ENCODE data around the gene KDM7A.
"Not testable (repeated sequence)": the region's sequence is repeated elsewhere in the genome, so short reads cannot be mapped to it uniquely, and the experiment has no call there.

KDM7A gene

DNA sequence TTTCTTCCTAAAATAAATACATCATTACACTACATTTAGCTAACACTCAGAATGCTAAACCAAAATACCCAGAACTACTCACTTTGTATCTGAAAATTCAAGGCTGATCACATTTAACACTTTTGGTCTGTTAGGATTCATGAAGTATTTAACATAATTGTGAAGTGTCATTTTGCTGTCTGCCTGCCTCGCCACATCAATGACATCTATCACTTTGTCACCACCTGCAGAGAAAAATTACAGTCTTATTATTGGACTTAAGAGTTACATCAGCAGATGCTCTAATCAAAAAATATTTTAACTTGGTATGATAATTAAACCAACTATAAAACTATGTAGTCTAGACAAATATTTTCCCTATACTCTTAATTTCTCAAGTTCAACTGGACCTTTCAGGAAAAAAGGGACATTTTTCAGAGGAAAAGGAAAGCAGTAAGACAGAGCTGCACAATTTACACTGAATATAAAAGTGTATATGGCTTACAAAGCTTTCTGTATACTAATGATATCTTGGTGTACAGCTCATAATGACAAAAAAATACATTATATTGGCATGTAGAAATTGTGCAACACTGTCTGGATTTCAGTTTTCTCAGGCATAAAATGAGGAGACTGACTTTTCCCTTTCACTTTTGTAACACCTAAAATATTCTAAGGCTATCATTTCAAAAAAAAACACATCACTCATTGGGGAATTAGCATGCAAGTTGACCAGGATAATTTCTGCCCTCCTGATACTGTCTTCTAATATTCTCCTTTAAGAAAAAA is 49.2 kb downstream of the KDM7A start:
- no peak overlapping the region for H3K4me3 ChIP-seq (ENCODE audit: low read length)
- DNase-seq (ENCODE audit: low read depth) = no peak
- TF ChIP-seq, protein P1, sequence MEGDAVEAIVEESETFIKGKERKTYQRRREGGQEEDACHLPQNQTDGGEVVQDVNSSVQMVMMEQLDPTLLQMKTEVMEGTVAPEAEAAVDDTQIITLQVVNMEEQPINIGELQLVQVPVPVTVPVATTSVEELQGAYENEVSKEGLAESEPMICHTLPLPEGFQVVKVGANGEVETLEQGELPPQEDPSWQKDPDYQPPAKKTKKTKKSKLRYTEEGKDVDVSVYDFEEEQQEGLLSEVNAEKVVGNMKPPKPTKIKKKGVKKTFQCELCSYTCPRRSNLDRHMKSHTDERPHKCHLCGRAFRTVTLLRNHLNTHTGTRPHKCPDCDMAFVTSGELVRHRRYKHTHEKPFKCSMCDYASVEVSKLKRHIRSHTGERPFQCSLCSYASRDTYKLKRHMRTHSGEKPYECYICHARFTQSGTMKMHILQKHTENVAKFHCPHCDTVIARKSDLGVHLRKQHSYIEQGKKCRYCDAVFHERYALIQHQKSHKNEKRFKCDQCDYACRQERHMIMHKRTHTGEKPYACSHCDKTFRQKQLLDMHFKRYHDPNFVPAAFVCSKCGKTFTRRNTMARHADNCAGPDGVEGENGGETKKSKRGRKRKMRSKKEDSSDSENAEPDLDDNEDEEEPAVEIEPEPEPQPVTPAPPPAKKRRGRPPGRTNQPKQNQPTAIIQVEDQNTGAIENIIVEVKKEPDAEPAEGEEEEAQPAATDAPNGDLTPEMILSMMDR (IDR thresholded peaks at IDR 0.05; ENCODE audit: insufficient read depth, low read depth, low read length, missing control alignments) = no peak

DNA sequence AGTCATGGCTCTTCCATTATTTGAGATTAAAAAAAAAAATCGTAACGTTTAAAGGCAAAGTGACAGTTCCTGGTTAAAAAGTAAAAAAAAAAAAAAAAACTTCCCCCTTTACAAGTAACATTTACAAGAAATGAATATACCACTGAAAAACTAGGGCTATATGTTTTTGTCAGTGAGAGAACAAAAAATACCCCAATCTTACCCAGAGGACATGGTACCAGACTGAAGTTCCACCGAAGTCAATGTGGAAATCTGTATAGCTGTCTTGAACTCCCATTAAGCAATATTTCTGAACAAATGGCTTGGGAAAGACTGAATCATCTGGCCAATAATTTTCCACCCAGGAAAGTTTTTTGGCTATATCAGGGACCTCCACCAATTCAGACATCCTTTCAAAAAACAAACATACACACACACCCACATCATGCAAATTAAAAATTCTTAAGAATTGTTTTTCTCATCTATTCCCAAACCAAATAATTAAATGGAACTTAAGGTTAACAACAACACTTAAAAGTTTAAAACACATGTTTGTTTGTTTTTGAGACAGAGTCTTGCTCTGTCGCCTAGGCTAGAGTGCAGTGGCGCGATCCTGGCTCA is 50.2 kb downstream of the KDM7A start:
- TF ChIP-seq, protein P1 (IDR thresholded peaks at IDR 0.05; ENCODE audit: insufficient read depth, low read depth, low read length, missing control alignments) = no peak
- H3K4me3 ChIP-seq (ENCODE audit: low read length) = no peak overlapping the region
- no peak for DNase-seq (ENCODE audit: low read depth)

DNA sequence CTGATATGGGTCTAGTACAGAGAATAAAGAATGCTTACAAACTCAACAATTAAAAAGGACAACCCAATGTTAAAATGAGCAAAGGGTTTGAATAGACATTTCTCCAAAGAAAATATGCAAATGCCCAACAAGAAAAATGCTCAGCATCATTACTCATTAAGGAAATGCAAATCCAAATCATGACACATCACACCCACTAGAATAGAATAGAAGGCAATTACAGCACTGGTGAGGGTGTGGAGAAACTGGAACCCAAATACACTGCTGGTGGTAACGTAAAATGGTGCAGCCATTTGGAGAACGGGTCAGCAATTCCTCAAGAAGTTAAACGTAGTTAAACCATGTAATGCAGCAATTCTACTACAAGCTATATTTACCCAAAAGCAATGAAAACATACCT is 53.8 kb downstream of the KDM7A start:
- no peak overlapping the region for H3K4me3 ChIP-seq (ENCODE audit: low read length)
- TF ChIP-seq, protein P1 (IDR thresholded peaks at IDR 0.05; ENCODE audit: insufficient read depth, low read depth, low read length, missing control alignments) = no peak
- peak; percentile 56 for DNase-seq (ENCODE audit: low read depth)

DNA sequence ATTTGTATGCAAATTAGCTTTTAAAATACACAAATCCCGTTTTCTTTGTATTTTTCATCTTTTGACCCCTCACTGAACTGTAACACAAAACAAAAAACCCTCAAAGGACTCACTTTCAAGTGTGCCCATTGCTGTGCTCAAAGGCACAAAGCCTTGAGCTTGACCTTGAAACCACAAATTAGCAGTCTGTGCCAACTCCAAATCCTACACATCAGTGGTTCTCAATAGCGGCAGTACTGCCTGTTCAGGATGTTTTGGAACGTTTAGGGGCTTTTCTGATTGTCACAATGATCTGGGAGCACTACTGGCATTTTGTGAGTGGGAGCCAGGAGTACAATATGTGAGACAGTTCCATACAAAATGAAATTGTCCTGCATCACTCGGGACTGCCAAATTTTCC is 55.5 kb downstream of the KDM7A start:
- no peak overlapping the region for H3K4me3 ChIP-seq (ENCODE audit: low read length)
- TF ChIP-seq, protein P1 (IDR thresholded peaks at IDR 0.05; ENCODE audit: insufficient read depth, low read depth, low read length, missing control alignments) = no peak
- DNase-seq (ENCODE audit: low read depth) = no peak

DNA sequence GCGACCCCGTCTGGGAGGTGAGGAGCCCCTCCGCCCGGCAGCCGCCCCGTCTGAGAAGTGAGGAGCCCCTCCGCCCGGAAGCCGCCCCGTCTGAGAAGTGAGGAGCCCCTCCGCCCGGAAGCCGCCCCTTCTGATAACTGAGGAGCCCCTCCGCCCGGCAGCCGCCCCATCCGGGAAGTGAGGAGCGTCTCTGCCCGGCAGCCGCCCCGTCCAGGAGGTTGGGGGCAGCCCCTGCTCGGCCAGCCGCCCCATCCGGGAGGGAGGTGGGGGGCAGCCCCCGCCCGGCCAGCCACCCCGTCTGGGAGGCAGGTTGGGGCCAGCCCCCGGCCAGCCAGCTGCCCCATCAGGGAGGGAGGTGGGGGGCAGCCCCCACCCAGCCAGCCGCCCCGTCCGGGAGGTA is 62.0 kb downstream of the KDM7A start:
- DNase-seq (ENCODE audit: low read depth) = not testable (repeated sequence)

DNA sequence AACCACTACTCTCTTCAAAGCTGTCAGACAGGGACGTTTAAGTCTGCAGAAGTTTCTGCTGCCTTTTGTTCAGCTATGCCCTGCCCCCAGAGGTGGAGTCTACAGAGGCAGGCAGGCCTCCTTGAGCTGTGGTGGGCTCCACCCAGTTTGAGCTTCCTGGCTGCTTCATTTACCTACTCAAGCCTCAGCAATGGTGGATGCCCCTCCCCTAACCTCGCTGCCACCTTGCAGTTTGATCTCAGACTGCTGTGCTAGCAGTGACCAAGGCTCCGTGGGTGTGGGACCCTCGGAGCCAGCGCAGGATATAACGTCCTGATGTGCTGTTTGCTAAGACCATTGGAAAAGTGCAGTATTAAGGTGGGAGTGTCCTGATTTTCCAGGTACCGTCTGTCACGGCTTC is 68.0 kb downstream of the KDM7A start:
- H3K4me3 ChIP-seq (ENCODE audit: low read length); DNase-seq (ENCODE audit: low read depth): not testable (repeated sequence)

More for the DNA sequence above, 62.0 kb downstream of the KDM7A start:
- H3K4me3 ChIP-seq (ENCODE audit: low read length) = not testable (repeated sequence)

DNA sequence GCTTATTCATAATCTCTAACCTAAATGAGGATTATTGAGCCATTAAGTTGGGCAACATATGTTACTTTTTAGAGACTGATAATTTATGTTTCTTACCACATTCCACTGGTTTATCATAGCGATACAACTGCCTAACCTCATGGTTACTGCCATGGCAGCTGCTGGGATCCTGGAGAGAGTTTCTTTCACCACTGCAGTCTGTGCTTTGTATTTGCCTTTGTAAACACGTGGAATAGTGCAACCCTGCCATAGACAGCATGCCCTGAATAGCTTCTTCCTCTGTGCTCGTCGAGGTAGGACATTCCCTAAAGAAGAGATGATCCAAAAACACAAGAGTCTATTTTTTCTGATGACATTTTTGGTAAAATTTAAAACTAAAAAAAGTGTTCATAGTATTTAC is 80.3 kb downstream of the KDM7A start:
- DNase-seq (ENCODE audit: low read depth) = no peak
- no peak overlapping the region for H3K4me3 ChIP-seq (ENCODE audit: low read length)
- TF ChIP-seq, protein P1 (IDR thresholded peaks at IDR 0.05; ENCODE audit: insufficient read depth, low read depth, low read length, missing control alignments) = no peak

DNA sequence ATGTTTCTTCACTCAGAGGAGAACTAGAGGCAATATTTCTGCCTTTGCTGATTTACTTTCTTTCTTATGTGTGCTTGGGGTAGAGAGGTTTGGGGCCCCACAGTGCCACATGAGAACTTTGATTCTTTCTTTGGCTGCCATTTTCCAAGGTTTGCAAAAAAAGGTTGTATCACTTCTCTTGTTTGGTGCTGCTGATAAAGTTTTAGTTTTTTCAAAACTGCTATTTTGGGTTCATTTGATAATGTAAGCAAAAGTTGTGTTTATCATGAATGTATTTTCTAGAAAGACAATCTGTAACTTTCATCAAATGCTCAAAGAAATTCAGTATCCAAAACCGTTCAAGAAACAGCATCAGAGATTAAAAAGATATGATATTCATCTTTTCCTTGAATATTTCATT is 83.4 kb downstream of the KDM7A start:
- TF ChIP-seq, protein P1 (IDR thresholded peaks at IDR 0.05; ENCODE audit: insufficient read depth, low read depth, low read length, missing control alignments) = no peak
- H3K4me3 ChIP-seq (ENCODE audit: low read length) = no peak overlapping the region
- no peak for DNase-seq (ENCODE audit: low read depth)

Measured in epithelial cell of esophagus (primary cell).